LNCaP clone FGC (cell line): ENCODE results near the gene POR.
"Not testable (repeated sequence)": the region's sequence is repeated elsewhere in the genome, so short reads cannot be mapped to it uniquely, and the experiment has no call there.

Source experiments
- DNase-seq: peaks from one replicate; pipeline ENCODE4 v3.0.0-alpha.2; 2011; ENCODE audit warnings: low read depth
- H3K4me3 ChIP-seq: 2 replicates; pipeline ENCODE4 v1.5.1; 2011; ENCODE audit warnings: mild to moderate bottlenecking, low read depth, low read length, control low read depth
- CTCF ChIP-seq: IDR thresholded peaks from 2 replicates; pipeline ENCODE4 v1.5.1; 2012; ENCODE audit warnings: mild to moderate bottlenecking; ENCODE audit not compliant: control insufficient read depth, insufficient read depth; ENCODE audit errors: extremely low read depth

POR gene

GRCh38 chr7:75870557-75871161, 44.3 kb upstream of the POR start:
- DNase-seq: no peak
- no peak for TF ChIP-seq CTCF
- H3K4me3 ChIP-seq: no peak overlapping the region

GRCh38 chr7:75872073-75872782, 42.7 kb upstream of the POR start:
- H3K4me3 ChIP-seq: no peak overlapping the region
- TF ChIP-seq CTCF: no peak
- DNase-seq: no peak

GRCh38 chr7:75874180-75874579, 40.8 kb upstream of the POR start:
- not testable (repeated sequence) for H3K4me3 ChIP-seq, DNase-seq

GRCh38 chr7:75875113-75876080, 39.6 kb upstream of the POR start:
- no peak overlapping the region for H3K4me3 ChIP-seq
- DNase-seq: no peak
- TF ChIP-seq CTCF: no peak

DNA sequence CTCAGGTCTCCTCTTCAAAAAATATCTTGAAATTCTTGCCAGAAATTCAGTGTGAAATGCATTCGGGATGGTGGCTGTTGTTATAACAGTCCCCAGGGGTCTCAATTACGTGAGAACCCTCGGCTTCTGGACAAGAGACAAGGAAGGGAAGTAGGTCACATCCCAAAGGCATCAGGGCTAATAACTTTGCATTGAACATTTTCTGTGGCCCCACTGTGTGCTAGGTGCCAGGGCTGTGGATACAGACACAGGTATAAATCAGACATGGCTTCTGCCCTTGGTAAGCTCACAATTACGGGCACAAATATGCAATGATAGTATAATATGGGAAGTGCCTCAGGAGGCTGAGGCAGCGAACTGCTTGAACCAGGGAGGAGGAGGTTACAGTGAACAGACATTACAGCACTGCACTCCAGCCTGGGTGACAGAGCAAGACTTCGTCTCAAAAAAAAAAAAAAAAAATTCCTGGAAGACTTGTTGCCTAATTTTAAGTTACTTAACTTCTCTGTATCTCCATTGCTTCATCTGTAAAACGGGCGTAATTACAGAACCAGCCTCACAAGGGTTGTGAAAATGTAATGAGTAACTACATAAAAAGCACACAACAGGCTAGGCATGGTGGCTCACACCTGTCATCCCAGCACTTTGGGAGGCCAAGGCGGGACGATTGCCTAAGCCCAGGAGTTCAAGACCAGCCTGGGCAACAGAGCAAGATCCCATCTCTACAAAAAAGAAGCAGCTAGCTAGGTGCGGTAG, 38.7 kb upstream of the POR start:
- no peak overlapping the region for H3K4me3 ChIP-seq
- TF ChIP-seq CTCF: no peak
- no peak for DNase-seq

- peak overlapping the region; percentile 42 for H3K4me3 ChIP-seq
- TF ChIP-seq CTCF: no peak
- DNase-seq: no peak
Measured at GRCh38 chr7:75878312-75878768, 36.6 kb upstream of the POR start.
